Measurements from ENCODE around the gene PTPA.

DNA sequence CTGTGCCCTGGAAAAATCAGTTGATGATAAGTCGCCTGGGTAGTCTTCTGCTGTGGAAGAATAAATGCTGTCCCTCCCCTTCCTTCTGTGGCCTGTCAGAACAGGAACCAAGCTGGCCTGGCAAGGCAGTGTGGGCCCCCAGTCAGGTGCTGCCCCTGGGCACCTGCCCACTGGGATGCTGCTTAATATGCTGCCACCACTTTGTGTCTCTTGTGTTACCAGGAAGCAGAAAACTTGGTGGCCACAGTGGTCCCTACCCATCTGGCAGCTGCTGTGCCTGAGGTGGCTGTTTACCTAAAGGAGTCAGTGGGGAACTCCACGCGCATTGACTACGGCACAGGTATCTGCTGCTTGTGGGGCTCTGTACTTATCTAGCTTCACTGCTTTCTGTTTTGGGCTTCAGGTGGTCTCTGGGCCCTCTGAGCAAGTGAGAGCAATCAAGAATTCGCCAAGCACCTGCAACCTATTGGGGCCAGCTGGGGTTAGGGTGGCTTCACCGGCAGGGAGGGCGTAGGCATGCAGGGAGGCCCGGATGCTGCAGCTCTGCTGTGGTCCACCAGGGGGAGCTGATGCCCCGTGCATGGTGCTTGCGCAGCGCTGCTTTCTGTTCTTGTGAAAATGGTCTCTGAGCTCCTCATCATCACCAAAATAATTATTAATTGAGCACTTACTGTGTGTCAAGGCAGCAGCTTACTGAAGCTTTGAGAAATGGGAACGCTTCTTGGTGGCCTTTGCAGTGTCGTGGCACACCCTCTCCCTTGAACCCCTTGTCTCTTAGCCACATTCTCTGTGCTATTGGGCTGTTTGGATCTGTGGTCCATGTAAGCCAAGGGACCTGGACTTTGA lies 20.3 kb downstream of the PTPA start:
- TF ChIP-seq POLR2A (IDR thresholded peaks at IDR 0.05; ENCODE audit: low read depth, low read length) (no peak), SPI1 (IDR thresholded peaks at IDR 0.05; ENCODE audit: low read depth, low read length) (no peak), POLR2AphosphoS5 (IDR thresholded peaks at IDR 0.05; ENCODE audit: low read depth, low read length) (no peak), TAF1 (IDR thresholded peaks at IDR 0.05; ENCODE audit: low read depth, low read length) (no peak)
